GM21576 (cell line): Measurements from ENCODE around the gene NCR3LG1.
A peak's percentile ranks its signal among the peaks of the same experiment; 100 is the strongest.

Experiments used
- ATAC-seq: cut with Tn5 transposase; IDR thresholded peaks from one replicate; pipeline ENCODE4 v1.9.1; 2021; ENCODE audit warnings: mild to moderate bottlenecking, moderate library complexity; ENCODE audit not compliant: unreplicated experiment

NCR3LG1 gene

DNA sequence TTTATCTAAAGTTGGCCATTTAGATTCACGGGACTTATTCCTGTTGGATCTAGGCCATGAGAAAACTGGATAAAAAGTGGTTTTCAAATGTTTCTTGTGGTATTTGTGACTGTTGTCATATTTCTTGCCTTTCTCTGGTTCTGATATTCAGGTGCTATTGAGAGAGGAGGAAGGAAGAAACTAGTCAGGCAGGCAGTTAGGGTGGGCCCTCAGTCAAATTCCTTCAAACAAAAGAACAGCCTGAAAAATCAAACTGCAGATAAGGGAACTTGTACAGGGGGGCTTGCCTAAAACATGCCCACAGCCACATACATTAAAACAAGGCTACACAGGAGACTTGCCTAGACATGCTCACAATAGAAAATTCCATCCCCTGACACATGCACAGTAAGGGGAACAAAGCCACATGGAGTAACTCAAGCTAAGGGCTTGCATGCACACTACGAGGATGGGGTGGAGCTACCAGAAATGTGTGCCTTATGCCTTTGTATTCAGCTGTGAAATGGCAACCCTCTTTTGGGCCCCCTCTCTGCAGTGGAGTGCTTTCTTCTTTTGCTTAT is 18.2 kb downstream of the NCR3LG1 start:
- ATAC-seq: no peak

DNA sequence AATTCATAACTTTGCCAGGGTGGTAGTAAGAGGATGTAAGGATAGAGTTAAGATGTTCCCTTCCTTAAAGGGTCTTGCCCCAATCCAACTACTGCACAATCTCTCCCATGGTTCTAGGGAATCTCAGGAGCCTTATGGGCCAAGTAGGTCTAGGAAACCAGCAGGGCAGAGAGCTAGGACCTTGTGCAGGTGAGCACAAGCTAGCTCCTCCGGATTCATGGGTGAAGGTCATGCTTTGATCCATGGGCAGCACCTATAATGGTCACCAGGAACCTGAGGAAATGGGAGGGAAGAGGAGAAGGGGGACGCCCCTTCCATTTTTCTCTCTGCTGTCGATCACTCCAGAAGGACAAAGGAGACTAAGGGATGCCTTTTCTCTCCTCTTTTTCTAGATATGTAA is 20.0 kb downstream of the NCR3LG1 start:
- ATAC-seq: no peak

DNA sequence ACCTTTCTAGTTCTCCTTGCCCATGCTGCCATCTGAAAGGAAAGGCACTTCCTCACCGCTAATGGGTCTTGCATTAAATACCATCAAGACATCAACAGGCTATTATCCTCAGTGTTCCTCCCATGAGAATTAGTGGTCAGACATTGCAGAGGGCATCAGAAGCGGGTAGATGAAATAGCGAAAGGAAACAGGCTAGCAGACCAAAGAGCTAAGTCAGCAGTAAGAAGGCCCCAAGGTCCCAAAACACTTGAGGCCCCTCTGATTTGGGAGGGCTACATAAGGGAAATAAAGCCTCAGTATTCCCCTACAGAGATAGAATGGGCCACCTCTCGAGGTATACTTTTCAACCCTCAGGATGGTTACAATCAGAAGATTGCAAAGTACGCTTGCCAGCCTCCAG is 23.9 kb downstream of the NCR3LG1 start:
- no peak for ATAC-seq

DNA sequence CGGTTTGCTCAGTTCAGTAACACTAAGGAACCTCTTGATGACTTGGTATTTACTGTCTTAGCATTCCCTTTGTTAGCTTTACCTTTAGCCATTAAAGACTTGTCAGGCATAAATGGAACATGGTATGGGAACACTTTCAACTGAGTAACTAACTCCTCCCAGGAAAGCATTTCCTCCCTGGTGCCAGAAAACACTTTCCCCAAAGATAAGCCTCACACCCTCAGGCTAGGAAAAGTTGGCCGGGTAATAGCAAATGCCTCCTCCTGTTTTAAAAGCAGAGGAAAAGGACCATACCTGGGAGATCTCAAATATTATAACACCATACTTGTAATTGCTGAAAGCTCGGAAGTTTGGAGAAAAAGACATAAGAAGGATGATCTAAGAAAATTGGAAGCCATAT is 24.9 kb downstream of the NCR3LG1 start:
- no peak for ATAC-seq

- ATAC-seq: no peak
Observed at GRCh38 chr11:17378655-17379054, 27.1 kb downstream of the NCR3LG1 start.

GRCh38 chr11:17379383-17380180 is 28.0 kb downstream of the NCR3LG1 start:
- ATAC-seq: no peak

DNA sequence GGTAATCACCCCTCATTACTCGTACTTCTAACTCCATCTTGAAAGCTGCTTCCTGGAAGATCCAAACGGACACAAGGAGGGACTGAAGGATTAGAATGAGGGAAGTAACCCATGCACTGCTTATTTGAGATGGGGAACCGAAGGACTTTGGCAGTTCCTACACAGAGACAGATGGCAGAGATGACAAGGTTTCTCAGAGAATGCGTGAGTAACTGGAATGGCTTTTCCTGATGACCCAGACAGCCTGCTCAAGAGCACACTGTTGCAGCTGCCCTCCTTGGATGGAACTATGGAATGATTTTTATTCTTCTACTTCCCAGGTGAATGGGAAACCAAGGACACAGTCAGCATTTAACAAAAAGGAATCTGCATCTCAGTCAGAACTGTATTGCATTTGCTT is 29.6 kb downstream of the NCR3LG1 start:
- no peak for ATAC-seq

DNA sequence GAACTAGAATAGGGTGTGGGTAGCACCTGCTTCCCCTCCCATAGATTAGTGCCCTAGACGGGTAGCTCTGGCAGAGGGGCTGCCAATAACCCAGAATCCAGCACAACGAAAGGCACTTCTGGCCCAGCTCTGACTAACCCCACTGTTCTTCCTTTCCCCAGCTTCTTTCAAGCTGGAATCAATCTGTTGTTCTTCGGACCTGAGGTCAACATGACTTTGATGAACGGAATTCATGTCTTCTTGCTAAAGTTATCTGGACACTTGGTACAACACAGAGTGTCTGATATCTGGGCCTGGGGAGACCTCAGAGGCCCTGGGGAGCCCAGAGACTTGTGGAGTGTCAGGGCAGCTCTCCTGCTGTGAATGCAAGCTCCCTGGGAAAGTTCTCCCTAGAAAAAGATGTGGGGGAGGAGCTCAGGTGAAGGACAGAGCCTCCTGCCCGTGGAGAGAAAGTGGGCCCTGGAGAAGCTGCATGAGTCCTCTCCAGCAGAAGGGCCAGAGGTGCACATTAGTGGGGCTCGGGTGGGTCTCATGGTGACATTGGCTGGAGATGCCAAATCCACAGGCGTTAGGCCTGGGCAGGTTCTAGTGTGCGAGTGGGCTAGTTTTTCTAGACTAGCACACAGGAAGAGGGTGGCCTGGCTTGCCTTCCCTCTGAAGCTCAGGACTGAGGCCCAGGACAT is 30.6 kb downstream of the NCR3LG1 start:
- ATAC-seq: no peak

DNA sequence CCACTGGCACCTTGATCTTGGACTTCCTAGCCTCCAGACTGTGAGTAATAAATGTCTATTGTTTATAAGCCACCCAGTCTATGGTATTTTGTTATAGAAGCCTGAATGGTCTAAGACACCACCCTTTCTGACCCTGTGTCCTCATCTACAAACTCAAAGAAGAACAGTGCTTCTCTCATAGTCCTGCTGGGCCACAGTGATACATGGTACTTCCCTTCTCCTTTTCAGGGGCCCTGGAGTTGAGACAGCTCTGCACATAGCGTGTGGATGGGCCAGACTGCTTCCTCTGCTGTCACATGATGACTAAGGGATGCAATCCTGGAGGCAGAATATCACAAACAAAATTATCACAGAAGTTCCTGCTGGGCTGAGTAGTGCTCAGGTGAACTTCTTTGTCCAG is 31.9 kb downstream of the NCR3LG1 start:
- no peak for ATAC-seq

DNA sequence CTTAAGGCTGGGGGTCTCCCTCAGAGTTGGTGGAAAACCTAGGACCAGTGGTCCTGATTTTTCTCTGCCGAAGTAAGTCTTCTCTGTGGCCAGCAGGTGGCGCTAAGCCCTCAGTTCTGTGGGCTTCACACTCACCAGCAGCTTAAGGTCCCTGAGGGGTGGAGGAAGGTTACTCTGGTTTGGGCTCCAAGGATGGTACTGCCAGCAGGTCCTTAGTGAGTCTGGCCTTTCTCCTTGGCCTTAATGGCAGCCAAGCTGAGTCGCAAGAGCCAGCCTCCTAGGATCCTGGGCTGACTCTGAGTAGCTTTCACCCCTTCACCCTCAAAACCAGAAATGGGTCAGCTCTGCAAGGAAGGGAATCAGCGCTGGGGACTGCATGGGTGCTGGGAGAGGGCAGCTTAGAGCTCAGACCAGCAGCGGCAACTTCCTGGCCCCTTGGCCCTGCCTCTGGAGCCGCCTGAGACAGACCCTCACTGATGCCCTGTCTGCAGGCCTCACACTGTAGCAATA is 32.5 kb downstream of the NCR3LG1 start:
- ATAC-seq: peak; percentile 45

DNA sequence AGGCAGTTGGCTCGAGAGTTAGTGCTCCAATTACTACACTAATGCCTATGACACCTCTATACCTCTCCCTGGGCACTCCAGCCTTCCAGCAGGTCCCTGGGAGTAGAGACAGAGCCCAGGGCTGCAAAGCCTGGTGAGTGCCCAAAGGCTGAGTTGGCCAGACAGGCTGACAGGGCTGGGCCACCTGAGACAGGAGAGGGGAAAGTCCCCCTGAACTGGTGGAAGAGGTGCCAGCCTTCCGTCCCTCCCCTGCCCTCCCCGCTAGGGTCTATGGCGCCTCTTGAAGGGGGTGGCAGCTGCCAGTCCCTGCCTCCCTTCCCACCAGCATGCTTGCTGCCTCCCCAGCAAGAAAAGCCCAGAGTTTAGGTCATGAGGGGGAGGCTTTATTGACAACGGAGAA is 33.9 kb downstream of the NCR3LG1 start:
- no peak for ATAC-seq

DNA sequence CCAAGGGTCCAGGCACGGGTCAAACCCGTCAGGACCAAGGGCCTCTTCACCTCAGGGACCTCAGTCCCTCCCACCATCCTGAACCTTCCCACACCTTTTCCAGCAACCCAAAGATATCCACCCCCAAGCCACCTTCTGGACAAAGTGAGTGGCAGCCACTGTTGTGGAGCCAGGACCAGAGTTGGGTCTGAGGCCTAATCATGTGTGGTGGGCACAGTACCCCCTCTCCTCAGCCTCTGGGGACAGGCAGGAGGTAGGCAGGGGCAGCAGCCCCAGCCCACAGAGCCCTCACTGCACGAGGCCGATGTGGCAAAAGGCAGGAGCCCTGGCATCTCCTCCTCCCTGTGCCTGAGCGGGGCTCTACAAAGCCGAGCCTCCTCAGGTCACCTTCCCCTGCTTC is 34.3 kb downstream of the NCR3LG1 start:
- no peak for ATAC-seq

- ATAC-seq: peak; percentile 54
Observed at GRCh38 chr11:17386331-17387084, 34.9 kb downstream of the NCR3LG1 start.

- no peak for ATAC-seq
Observed at GRCh38 chr11:17387254-17387653, 35.7 kb downstream of the NCR3LG1 start.

DNA sequence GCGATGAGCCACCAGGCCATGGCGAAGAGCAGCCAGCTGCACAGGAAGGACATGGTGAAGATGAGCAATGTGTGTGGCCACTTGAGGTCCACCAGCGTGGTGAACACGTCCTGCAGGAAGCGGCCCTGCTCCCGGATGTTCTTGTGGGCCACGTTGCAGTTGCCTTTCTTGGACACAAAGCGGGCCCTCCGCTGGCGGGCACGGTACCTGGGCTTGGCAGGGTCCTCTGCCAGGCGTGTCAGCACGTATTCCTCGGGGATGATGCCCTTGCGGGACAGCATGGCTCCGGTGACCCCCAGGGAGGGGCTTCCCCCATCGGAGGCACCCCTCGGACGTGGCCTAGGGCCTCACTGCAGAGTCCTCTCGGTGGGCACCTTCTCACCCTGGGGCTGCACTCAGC is 36.2 kb downstream of the NCR3LG1 start:
- no peak for ATAC-seq

- ATAC-seq: peak; percentile 34
Observed at GRCh38 chr11:17388609-17389210, 37.1 kb downstream of the NCR3LG1 start, which contains the start of gene KCNJ11. TSS of gene KCNJ11 (minus strand) at chr11:17388659. CDS start at chr11:17388091, 568 bp downstream.

DNA sequence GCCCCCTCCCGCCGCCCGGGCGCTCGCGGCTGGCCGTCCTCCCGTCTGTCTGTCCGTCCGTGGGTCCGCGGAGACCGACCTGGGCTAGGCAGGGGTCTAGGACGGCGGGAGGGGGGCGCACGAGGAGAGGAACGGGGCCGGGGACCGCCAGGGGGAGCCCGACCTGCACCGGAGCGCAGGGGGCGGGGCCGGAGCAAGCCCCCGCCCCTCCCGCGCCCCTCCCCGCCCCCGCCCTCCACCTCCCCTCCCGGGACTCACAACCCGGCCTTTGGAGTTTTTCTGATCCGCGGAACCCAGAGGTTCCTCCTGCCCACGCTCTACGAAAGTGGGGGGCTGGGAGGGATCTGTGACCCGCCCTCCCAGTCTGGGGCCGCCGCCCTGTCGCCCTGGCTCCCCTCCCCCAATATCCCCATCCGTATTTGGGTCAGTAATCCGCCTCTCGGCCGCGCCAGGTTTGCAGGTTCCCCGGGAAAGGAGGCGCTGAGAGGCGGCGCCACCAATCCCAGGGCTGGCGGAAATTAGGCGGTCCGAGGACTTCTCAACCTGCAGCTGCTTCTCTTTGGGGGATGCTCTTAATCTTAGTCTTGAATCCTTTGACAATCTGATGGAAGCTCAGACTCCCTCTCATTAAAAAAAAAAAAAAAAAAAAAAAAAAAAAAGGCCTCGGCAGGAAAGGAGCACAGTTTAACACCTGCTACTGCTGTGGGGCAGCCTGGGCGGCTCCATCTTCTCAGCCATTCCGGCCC is 37.8 kb downstream of the NCR3LG1 start:
- peak; percentile 50 for ATAC-seq

GRCh38 chr11:17389957-17390649 is 38.5 kb downstream of the NCR3LG1 start:
- no peak for ATAC-seq
